Epithelial cell of esophagus (primary cell): ENCODE results near the gene SGK1.

Source experiments
- DNase-seq: peaks from one replicate; pipeline ENCODE4 v3.0.0; 2010; ENCODE audit warnings: low read depth
- H3K4me3 ChIP-seq: 2 replicates; pipeline ENCODE4 v1.5.1; 2011; ENCODE audit warnings: mild to moderate bottlenecking, low read length, control low read depth
- TF ChIP-seq, protein P1 (sequence below): IDR thresholded peaks from 2 replicates; pipeline ENCODE4 v1.5.1; 2011; ENCODE audit warnings: low read depth, mild to moderate bottlenecking, low read length, control low read depth, inconsistent platforms; ENCODE audit not compliant: insufficient read depth; ENCODE audit errors: missing control alignments

Gene SGK1

DNA sequence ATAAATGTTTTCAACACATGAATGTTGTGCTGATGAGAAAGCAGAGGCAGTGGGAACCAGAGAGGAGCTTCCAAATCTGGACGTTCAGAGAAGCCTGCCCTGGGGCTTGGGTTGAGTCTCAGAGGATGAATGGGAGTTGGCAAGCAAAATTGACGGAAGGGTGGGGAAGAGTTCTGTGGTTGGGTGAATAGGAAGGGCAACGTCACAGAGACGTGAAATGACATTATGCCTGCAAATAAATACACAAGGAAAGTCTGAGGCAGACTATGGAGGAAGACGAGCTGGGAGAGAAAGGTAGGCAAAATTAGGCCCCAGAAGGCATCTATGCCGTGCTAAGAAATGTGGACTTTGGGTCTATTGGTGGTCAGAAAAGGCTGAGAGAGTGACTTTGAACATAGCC is 25.2 kb upstream of the SGK1 start:
- TF ChIP-seq, protein P1, sequence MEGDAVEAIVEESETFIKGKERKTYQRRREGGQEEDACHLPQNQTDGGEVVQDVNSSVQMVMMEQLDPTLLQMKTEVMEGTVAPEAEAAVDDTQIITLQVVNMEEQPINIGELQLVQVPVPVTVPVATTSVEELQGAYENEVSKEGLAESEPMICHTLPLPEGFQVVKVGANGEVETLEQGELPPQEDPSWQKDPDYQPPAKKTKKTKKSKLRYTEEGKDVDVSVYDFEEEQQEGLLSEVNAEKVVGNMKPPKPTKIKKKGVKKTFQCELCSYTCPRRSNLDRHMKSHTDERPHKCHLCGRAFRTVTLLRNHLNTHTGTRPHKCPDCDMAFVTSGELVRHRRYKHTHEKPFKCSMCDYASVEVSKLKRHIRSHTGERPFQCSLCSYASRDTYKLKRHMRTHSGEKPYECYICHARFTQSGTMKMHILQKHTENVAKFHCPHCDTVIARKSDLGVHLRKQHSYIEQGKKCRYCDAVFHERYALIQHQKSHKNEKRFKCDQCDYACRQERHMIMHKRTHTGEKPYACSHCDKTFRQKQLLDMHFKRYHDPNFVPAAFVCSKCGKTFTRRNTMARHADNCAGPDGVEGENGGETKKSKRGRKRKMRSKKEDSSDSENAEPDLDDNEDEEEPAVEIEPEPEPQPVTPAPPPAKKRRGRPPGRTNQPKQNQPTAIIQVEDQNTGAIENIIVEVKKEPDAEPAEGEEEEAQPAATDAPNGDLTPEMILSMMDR: no peak
- DNase-seq: no peak
- H3K4me3 ChIP-seq: no peak overlapping the region

DNA sequence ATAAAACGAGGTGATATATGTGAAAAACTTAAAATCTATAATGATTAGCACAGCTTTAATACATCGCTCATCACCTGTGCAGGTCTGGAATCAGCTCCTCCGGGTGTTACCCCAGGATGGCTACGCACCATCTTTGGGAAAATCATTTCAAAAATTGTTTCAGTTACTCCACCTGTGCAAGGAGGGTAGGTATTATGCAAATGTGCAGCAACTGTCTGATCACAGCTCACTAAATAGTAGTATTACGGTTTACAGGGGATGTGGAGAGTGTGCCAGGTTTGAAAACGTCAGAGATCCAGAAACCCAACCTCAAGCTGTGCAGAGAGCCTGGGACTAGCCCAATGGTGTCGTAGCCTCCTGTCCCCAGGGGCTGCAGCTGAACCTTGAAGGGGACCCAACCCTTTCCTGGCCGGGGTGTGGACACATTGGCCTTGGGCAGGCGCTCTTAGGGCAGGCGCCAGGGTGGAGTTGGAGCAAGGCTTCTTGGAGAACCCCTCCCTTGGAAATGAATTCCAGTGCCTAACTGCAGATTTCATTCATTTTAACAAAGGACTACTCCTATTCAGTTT is 24.2 kb upstream of the SGK1 start:
- no peak overlapping the region for H3K4me3 ChIP-seq
- TF ChIP-seq, protein P1: no peak
- no peak for DNase-seq

DNA sequence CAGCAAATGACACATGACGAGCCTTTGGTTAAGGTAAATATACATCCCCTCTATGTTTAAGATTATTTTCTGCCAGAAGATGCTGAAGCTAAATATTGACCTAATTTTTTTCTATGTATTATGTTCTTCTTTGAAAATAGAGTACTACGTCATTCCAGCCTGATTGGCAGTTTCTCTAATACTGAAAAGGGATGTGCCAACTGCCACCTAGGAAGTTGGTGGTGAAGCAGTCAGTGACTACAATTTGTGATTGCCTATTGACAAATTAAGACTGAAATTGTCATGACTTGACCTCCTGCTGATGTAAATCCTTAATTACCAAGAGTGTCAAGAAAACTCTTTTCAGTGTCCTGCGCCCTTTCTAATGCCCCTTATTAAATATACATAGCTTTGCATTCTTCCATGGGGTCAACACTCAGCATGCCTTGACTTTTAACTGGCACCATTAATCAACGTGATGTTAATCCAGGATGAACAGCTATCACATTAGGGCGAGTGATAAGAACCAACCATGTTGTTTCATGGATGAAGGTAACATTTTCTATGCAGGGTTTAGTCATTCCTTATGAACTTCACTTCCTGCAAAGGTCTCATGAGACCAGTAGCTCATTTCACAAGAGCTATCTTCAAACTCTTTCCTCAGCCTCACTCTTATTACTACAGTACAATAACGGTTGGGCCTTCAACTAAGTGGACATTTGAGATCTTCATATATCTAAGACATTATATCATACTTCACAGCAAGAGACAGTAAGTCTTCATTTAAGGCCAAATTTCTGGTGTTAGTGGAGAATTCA is 22.5 kb upstream of the SGK1 start:
- TF ChIP-seq, protein P1: no peak
- H3K4me3 ChIP-seq: no peak overlapping the region
- DNase-seq: no peak

DNA sequence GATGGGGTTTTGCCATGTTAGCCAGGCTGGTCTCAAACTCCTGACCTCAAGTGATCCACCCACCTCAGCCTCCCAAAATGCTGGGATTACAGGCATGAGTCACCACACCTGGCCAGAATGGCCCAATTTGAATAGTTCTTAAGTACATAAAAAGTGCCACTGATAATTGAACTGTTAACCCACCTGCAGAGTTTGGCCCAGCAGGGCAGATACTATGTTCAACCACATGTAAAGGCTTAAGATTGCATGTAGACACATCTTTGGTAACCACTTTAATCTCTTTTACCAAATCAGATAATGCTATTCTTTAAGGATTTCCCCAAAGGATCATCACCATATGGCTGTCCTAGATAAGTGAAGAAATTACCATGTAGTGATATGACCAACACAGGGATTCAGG is 21.3 kb upstream of the SGK1 start:
- DNase-seq: no peak
- TF ChIP-seq, protein P1: no peak
- no peak overlapping the region for H3K4me3 ChIP-seq

DNA sequence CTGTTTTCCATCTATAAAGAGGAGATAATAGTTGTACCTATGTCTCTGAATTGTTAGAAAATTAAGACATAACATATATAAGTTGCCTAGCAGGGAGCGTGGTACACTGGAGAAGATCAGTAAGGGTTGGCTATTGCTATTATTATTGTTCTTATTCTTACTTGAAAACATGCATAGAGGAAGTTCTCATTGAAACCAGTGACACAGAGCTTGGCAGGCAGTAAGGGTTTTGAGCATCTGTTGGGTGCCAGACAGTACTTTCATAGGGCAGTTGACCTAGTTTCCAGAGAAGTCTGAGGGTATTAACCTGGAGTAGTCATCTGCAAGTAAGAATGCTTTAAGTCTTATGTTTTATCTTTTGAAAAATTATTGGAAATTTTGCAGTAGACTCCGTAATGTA is 13.3 kb upstream of the SGK1 start:
- TF ChIP-seq, protein P1: no peak
- H3K4me3 ChIP-seq: no peak overlapping the region
- DNase-seq: no peak

DNA sequence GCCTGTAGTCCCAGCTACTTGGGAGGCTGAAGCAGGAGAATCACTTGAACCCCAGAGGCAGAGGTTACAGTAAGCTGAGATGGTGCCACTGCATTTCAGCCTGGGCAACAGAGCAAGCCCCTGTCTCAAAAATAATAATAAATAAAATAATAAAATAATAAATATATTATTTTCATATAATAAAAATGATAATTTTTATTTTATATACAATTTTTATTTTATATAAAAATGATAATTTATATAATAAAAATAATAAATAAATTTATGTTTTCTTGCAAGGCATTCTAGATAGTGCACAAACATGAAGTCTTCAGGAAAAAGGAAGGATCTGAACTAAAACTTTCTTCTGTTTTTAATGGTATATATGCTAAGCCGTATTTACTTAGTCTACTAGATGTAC is 12.6 kb upstream of the SGK1 start:
- no peak for DNase-seq
- no peak overlapping the region for H3K4me3 ChIP-seq
- TF ChIP-seq, protein P1: no peak

DNA sequence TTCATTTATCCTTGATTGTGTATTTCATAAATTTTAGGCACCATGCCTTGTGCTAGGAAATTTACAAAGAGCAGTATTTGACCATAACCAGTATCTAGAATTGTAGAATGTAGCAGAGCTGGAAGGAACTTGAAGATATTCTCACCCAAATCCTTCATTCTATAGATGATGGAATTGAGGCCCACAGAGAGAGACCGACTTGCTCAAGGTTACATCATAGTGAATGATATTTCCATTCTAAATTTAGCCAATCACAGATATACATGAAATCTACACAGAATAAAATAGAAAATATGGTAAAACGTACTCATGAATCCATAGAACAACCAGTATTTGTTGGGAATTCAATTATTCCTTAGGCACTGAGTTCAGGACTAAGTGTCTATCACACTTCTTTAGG is 10.9 kb upstream of the SGK1 start:
- TF ChIP-seq, protein P1: no peak
- H3K4me3 ChIP-seq: no peak overlapping the region
- no peak for DNase-seq
